SK-N-SH (cell line): ENCODE results near the gene CDS2.

Source experiments
- CTCF ChIP-seq: fragments of 200-600 bp; sonication (generic); IDR thresholded peaks from 2 replicates; pipeline ENCODE4 v1.6.1; 2017; ENCODE audit warnings: antibody characterized with exemption, mild to moderate bottlenecking, moderate library complexity
- TF ChIP-seq, protein P1 (sequence below): IDR thresholded peaks from 2 replicates; pipeline ENCODE4 v1.4.0; 2012; ENCODE audit warnings: low read depth

GRCh38 chr20:5192570-5193431, 66.0 kb downstream of the CDS2 start:
- TF ChIP-seq, protein P1, sequence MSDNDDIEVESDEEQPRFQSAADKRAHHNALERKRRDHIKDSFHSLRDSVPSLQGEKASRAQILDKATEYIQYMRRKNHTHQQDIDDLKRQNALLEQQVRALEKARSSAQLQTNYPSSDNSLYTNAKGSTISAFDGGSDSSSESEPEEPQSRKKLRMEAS, result no peak
- no peak for TF ChIP-seq CTCF
